Frontal cortex (tissue), 4 donors: ENCODE data around the gene LSAMP. TPM values are rescaled to one million over a fixed set of nuclear protein-coding genes. Genes with fewer than 3 reads are reported as not detected.

Source experiments
- DNase-seq, 2 donors: peaks; one replicate each; pipeline ENCODE4 v3.0.0; 2012; ENCODE audit warnings: low spot score in 2 of 2
- FAIRE-seq: peaks from 2 replicates; lab custom pipeline; 2012; peaks lifted over from hg19 to GRCh38; lab: Jason Lieb, UNC
- total RNA-seq: library from RNA; depleted of rRNA; stranded (reverse); fragments of >200 nt; gene quantifications from one replicate; pipeline ENCODE4 v1.2.3, GENCODE V29; 2014
- donor health status: control.
- donor health status: control.
- donor health status: control.

Gene LSAMP
- total RNA-seq, 1 donor from 2014 or later = 59.9 TPM

DNA sequence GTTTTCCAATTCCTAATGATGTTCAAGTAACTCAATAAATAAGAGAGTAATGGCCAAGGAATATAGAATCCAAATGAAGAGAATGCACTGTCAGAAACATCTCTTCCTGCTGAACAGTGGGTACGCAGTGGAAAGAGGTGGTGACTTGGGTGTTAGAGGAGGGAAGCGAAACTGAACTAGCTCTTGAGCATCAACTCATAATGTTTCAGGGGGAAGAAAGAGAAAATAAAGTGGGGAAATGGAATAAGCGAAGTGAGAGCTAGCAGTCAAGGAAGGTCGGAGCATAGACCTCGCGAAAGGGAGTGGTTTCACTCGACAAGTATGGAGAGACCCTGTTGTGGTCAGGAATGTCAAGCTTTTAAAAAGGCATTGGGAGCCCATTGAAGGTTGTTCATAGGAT lies 512.5 kb downstream of the LSAMP start:
- FAIRE-seq (no peak), DNase-seq (no peak)

DNA sequence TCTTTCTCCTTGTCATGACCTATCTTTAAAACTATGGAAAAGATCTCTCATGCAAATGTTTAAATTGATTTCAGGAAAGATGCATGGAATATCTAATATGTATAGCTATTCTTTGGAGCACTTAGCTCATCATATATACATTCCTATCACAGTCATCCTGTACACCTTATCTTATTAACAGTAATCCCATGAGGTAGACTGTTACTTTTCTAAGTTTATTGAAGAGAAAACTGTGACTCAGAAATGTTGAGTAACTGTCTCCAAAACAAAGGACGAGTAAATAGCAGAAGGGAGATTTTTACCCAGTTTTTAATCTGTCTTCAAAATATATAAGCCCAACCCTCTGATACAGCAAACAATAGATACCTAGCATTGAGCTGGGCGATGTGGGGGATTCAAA lies 513.7 kb downstream of the LSAMP start:
- DNase-seq (no peak), FAIRE-seq (no peak)

DNA sequence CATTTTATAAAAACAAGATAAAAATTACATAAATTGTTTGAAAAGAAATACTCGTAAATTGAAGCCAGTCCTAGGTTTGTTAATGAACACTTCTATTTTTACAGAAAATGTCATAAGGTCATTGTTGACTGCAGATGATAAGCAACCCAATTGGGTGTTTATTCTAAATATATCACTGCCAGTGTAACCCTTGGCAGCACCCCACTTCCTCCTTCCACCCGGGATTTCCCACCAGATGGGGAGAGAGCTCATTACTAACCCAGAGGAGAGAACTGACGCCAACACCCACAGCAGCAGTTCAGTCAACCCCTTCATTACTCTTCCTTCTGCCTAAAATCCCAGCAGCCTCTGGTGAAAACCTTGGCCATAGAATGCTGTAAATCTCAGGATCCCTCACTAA lies 514.4 kb downstream of the LSAMP start:
- FAIRE-seq (no peak), DNase-seq (no peak)

DNA sequence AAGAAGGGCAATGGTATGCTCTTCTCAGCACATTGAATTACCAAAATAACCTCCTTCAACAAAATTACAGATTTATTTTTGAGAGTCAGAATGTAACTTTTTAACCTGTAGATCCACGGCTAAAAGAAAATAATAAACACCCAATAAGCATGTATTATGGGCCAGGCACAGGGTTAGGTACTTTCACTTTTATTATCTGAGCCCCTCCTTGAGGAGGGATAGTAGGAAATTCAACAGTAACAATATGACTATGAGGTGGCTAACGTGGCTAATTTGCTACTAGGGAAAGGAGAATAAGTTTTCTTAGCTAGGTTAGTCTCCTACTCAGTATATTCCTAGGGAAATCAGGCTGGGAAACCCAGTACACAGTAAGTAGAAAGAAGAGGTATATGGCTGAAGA lies 515.1 kb downstream of the LSAMP start:
- FAIRE-seq = no peak
- no peak for DNase-seq

DNA sequence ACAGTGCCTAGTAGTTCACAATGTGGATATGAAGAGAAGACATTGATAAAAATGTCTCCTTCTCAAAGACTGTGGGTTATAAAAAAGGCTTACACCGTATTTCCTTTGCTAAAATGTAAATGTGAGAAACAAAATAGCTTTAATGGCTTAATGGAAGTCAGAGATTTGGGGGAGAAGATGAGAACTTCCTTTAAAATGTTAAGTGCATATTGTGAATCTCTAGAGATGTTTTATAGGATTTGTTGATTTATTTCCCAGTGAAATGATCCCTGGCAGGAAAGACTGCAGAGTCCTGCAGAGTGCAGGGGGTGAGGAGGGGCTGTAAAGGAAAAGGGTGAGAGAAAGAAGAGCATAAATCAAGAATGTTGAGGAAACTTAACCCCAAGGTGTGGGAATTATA lies 516.9 kb downstream of the LSAMP start:
- FAIRE-seq = no peak

DNA sequence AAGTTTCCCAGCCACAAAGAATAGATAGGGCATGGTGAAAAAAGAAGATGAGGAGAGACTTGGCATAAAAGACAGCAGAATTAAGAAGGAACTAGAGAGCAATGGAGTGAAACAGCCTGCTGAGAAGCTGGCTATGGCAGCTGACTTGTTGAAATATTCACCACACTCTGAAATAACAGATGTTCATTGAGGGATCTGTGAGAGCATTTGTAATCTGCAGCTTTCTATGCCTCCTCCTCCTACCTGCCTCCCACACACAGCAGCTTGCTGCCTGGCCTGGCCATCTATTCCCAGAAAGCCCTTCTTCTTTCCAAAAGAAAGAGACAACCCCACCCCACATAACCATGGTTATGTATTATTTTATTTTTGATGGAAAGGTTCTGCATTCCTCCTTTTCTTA lies 518.1 kb downstream of the LSAMP start:
- no peak for DNase-seq
- no peak for FAIRE-seq

More for the DNA sequence above, 516.9 kb downstream of the LSAMP start:
- DNase-seq = no peak

DNA sequence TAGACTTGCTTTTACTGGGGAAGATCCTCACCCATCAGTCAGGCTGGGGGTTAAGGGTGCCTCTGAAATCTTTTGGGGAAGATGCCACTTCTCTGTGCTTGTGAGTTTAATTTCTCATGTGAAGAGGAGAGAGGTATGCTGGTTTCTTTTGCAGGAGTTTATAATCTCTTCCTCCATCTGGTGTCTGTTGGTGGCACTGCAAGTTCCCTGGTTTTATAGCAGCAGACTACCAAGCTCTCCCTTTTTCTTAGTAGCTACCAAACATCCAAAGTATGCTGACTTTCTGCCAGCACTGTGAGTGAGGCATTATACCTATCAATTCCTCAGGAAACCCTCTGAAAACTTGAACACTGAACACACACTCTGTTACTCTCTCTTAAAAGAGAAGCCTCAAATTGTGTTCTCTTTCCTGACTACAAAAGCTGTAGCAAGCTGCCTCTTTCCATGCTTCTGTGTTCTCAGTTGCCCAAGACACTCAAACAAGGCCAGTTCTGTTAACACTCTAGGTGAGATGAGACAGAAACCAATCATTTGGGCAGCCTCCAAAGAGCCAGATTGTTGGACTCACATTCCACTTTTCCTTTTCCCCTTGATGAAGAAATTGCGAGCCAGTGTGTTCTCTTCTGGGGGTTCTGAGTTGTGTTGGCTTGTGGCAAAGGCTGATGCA lies 522.5 kb downstream of the LSAMP start:
- no peak for DNase-seq
- FAIRE-seq = no peak

DNA sequence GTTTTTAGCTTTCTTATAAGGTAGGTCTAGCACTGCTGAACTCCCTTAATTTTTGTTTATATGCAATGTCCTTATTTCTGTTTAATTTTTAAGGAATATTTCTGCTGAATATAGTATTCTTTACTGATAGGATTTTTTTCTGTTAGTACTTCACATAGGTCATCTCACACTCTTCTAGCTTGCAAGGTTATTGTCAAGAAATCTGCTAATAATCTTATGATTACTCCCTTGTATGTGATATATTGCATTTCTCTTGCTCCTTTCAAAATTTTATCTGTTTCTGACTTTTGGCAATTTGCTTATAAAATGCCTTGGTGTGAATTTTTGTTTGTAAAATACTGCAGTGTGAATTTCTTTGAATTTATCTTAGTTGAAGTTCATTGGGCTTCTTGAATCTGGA lies 523.6 kb downstream of the LSAMP start:
- DNase-seq (no peak), FAIRE-seq (no peak)

DNA sequence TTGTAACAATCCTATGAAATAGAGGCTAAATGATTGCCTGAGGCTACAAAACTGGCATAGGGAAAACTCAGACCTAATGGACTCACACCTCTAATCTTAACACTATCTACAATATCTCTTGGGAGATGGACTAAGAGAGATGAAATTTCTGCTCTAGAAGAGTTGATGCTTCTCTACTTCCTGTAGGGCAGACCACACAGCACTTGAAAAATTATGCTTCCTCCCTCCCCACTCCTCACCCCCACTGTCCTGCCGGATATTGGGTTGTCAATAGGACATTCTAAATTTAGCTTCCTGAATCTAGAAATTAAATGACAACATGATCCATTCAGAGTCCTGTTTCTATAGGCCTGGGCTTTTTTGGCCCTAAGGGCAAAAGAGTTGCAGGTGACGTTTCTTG lies 526.4 kb downstream of the LSAMP start:
- DNase-seq = no peak
- no peak for FAIRE-seq

DNA sequence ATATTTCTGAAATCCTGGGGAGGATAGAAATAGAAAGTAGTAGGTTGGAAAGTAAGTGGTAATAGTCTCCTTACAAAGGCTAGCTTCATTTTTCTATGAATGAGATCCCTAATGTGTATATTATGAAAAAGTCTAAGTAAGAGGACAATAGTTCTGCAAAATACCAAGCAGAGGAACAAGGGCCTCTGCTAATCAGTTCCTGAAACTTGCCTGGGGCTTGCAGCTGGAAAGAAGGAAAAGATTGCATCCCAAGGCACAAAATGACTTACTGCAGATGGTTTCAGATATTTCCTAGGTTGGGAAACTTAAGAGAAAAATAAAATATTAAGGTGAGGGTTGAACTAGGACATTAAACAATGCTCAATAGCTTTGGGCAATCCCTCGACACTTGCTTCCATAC lies 528.4 kb downstream of the LSAMP start:
- no peak for DNase-seq
- no peak for FAIRE-seq

DNA sequence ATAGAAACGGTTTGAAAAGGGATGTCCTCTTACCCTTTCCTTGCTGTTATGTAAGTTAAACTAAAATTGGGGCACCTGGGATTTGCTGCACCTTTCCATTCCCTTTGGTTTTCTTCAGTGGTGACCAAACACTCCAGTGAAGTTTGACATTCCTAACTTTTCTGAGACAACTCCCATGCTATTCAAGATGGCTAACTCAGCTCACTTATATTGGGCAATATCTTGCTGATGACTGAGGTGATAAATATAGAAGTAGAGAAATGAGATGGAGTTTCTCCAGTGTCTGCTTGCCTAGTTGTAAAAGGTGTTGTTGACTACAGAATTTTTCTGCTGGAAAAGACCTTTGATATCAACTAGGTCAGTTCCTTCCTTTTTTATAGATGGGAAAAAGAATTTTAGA lies 530.2 kb downstream of the LSAMP start:
- FAIRE-seq (no peak), DNase-seq (no peak)

DNA sequence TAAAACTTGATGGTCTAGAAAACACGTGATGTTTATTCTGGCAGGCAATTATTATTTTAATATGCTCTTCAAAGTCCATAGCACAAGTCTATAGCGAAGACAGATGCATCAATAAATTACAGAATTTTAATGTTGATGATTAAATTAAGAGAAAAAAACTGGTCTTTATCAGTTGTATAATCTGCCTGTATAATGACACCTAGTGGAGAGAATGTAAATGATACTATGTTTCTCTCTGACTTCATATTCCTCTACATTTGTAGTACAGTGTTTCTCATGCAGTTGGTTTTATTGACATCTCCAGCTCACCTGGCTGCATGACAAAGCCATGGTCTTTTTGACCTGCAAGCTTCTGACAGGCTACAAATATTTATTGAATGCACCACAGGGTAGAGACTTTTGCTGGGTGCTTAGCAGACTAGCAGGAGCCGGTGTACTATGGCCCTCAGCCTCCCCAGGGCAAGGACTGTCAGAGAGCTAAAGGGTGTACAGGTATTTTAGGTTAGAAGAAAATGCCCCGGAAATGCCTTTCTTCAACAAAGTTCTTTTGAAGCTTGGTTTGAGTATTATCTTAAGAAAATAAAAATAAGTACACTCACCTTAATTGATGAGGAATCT lies 532.1 kb downstream of the LSAMP start:
- FAIRE-seq = no peak
- no peak for DNase-seq

DNA sequence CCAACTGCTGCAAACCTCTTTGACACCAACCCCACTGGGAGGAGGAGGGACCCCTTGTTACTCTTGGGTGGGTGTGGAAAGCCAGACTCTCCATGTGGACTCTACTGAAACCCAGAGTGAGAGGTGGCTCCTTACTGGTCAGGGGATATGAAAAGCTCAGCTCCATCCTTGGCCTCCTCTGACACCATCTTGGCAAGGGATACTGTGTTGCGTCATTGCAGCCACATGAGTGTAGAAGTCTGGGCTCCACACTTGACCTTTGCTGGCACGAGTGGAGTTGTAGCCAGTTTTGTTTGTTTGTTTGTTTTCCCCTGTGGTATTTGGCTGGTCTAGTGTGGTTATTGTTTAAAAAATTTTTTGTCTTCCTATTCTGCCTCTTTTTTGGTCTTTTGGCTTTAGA lies 532.9 kb downstream of the LSAMP start:
- FAIRE-seq (no peak), DNase-seq (no peak)

DNA sequence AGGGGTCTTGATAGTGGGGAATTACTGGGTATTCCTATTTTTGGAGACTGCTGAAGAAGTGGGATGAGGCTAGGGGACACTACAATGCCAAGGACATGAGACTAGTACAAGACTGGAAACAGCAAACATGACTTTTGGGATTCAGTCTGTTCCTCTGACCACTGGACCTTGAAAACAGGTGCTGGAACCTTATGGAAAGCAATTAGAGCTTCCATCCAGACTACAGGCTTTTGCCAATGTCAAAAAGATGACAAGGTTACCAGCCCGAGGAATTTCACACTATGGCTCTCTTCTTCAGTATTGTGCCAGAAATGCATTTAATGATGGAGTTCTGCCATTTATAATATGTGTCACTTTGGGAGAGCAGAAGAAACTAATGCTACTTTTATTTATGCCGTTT lies 539.4 kb downstream of the LSAMP start:
- no peak for DNase-seq
- FAIRE-seq = no peak

DNA sequence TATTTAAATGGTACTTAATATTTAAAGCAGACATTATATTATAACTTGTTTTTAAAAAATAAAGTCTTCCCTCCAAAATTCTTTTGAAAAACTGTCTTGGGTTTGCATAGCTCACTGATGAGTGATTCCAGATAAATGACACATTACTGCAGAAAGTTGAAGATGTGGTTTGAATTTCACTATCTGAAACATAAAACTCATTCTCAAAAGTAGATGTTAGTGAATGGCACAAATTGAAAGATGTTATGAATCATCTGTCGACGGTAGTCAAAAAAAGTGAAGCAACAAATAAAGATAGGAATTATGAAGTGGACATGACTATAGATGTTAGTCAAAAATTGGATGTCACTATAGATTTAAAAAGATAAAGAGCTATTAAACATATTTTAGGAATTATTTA lies 541.4 kb downstream of the LSAMP start:
- DNase-seq = no peak
- no peak for FAIRE-seq

DNA sequence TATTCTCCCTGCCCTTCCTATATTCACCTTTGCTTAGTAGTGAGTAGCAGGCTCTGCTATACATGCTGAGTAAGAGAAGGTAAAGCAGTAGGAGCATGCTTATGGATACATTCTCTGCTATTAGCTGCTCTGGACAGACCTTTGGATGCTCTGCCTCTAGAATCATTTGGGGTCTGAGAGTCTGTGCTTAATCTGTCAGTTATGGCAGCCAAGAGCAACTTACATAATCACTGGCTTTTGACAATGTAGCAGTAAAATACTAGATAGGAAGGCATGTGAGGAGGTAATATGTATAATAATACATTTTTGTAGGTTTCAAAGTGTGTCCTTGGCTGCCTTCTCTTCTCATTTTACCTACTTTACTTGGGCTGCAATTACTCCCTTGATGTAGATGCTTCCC lies 544.3 kb downstream of the LSAMP start:
- DNase-seq (no peak), FAIRE-seq (no peak)

DNA sequence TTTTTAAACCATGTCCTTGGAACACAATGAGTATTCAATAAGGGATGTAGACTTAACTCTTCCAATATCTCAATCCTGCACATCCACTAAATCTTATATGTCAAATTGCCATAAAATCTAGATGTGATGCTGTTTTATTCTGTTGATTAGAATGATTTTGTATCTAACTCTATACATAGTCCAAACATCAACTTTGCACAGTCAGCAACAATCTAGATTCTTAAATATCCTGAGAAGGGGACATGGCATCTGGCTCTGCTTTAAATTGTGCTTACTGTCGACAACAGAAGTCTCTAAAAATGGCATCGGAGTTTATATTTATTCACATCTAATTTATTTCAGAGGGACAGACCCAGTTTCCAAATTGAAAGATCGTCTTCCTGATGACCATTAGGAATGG lies 545.8 kb downstream of the LSAMP start:
- DNase-seq (no peak), FAIRE-seq (no peak)

DNA sequence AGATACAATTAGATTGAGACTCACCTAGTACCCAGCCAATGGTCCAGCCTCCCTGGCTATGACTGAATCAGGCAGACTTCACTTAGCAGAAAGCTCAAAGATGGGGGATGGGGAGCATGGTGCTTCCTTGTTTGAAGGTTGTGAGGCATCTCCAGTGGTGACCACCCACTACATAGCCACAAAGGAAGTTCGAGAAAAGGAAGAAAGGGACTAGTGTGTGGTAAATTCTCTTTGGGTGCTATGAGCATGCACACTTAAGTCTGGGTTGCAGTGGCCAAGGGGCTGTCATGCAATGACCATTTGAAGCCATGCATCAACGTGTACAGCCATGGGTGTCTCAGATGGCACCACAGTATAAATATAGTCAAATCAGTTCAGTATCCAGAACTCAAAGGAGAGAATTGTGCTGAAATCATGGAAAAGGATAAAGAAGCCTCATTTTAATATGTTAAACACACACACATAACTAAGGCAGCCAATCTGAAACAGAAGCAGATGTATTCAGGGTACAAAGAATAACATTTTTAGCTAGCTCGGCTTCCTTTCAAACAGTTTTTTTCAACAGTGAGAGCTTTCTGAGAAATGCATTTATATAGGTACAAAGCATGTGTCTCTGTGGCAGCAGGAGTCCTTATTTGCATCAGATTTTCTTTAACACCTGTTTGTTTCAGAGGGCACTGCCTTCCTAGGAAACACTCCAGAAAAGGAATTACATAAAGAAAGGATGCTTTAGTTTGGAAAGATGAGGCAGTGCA lies 546.5 kb downstream of the LSAMP start:
- FAIRE-seq (no peak), DNase-seq (no peak)

DNA sequence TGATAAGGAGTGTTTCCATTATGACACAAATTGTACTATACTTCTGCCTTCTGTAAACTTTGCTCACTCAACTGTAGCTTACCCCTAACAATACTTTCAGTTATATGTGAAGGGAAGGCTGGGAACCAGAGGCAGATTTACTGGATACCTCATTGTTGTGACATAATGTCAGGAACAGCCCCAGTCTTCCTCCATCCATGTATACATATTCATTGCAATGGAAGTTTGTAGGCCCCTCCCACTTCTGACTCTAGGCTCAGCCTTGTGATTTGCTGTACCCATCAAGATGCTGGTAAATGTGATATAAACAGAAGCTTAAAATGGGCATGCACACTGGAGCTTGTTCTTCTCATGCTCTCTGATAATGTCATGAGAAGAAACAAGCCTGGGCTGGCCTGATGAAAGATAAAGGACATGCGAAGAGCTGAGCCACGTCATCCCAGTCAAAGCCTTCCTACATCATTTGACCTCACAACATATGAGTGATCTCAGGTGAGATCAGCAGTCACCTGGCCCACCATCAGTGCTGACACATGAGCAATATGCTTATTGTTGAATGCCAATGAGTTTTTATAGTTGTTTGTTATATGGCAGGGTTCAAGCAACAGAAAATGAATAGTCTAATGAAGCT lies 554.2 kb downstream of the LSAMP start:
- DNase-seq (no peak), FAIRE-seq (no peak)

DNA sequence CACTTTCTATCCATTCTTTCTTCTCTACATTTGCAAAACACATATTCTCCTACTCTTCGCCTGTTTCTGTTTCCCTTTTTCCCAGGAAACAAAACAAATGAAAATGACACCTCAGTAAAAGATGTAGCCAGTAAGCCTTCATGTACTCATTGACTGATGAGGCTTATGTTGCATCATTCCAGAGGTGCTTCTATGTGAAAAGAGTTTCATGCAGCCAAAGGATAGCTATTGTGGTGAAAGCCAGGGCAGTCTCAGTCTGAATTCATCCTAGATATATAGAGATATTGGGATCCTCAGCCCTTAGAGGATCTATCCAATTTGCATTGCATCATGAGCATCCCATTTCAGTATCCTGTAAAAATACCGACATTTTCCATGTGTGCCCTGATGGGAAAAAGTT lies 554.7 kb downstream of the LSAMP start:
- DNase-seq (no peak), FAIRE-seq (no peak)

DNA sequence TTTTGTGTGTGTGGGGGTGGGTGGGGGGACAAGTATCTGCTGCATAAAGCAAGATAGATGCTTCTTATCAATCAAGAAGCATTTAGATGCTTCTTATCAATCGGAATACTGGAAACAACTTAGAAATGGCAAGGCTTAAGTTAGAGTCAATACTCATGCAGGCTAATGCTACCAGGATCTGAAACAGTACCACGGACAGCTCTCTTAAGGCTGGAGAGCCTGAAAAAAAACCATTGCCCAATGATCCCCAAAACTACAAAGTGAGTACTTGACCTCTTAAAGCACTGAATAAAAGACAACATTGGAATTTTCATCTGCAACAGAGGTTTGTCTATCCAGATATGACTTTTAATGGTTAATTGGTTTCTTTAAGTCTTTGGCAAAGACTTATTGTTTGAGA lies 559.7 kb downstream of the LSAMP start:
- DNase-seq (no peak), FAIRE-seq (no peak)
